ENCODE results near the gene MPP1.
A peak's percentile ranks its signal among the peaks of the same experiment; 100 is the strongest.

The MPP1 gene

DNA sequence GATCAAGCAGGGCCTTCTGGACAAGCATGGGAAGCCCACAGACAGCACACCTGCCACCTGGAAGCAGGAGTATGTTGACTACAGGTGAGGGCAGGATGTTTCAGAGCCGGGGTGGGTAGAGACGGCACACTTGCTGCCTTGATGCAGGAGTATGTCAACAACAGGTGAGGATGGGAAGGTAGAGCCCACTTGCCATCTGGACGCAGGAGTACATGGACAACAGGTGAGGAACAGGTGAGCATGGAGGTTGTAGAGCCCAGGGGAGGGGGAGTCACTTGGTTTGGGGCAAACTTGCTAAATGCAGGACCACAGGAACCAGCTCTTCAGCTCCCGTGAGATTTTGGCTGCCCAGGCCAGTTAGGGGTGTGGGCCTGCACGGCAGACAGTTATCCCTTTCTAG lies 30.7 kb downstream of the MPP1 start:
- no peak for DNase-seq

- peak; percentile 96 to 97 for DNase-seq
These were observed 42.6 kb downstream of the MPP1 start, which contains the start of gene DKC1 for GRCh38 chrX:154762537-154763296. Gene DKC1, plus strand, starts transcription at chrX:154762864. Its CDS starts 102 bp downstream, at chrX:154762966.

- no peak for DNase-seq
These were observed 43.2 kb downstream of the MPP1 start for GRCh38 chrX:154761977-154762536.

- DNase-seq = no peak
These were observed 46.6 kb downstream of the MPP1 start for GRCh38 chrX:154758696-154759095.

DNA sequence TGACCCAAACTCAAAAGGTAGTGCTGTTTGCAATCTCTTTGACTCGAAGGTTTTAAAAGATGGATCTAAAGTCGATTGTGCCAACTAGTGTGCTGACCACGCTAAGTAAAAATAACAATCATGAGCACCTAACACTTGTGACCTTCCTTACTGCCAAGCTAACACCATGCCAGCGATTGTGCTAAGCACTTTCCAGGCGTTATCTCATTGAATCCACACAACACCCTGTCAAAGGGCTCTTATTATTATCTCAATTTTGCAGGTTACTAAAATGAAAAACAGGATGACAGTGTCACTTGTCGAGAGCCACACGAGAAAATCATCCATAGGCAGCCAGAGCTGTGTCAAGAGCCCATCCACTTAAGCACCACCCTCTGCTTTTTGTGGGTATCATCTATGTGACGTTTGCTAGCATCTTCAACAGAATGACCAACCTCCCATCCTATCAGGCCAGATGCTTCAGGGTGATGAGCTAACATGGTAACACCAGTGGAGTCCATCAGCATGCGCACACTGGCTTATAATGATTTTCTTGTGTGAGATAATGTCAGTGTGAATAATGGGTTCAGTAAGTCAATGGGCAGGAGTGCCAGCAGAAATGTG lies 53.5 kb downstream of the MPP1 start:
- no peak for DNase-seq

DNA sequence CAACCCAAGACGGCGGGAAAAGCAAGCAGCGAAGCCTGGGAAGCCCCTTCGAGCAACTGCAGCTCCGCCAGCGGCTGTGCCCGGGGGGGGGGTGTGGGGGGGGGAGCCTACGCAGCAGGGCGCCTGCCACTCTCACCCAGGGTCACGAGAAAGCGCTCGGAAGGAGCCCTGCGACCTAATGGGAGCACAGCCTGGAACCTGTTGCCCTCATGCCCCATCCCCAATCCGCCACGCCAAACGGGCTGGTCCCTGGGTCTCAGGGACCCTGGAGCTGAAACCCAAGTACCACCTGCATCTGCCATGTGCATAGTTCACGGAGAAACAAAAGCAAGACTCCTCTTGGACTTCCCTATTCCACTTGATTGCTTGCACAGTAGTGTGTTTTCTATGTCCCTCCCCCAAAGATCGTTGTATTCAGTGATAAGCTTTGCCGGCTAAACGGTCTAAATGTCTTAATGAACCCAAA lies 54.0 kb downstream of the MPP1 start:
- peak; percentile 30 to 31 for DNase-seq

DNA sequence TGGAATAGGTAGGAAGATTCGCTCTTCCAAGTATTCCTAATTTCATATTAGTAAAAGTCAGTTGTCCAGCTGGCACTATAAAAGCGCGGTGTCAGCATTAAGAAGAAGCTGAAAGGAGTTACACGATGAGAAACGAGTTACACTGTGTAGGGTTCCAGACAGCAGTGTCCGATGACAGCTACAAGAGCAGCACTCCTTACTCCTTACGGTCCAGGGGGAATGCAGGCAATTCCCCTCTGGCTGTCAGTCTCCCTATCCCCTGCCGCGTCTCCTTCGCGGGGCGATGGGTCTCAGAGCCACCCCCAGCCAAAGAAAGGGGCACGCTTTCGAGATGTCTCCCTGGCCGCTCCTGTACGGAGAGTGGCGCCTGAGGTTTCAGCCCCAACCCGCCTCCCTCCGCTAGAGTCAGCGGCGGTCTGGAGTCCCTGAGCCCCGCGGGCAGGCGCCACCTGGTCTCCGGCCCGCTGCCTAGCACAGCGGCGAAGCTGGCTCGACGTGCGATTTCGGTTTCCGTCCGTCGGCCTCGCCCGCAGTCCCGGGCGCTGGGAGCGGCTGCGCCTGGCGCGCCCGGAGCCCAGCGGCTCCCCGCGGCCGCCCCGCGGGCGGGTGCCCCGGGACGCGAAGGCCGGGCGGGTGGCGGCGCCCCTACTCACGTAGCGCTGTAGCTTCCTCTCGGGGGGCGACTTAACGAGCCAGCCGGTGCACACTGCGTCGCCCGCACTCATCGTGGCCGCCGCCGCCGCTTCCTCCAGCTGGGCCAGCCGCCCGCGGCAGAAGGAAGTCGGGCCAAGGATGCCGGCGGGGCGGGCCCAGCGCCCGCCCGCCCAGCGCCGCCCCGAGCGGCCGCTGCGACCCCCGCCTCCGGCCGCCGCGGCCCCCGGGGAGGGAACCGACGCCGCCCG lies 54.7 kb downstream of the MPP1 start, which contains the start of gene GAB3:
GAB3 (minus strand) TSS at position 777 of the 902 bp plus-strand sequence; CDS start at position 725, 52 bp downstream.
- peak in 1 of 2 donors; percentile 51 for DNase-seq

- no peak for DNase-seq
These were observed 55.4 kb downstream of the MPP1 start for GRCh38 chrX:154749856-154750255.

- peak; percentile 68 to 80 for DNase-seq
These were observed 56.5 kb downstream of the MPP1 start for GRCh38 chrX:154748712-154749339.

DNA sequence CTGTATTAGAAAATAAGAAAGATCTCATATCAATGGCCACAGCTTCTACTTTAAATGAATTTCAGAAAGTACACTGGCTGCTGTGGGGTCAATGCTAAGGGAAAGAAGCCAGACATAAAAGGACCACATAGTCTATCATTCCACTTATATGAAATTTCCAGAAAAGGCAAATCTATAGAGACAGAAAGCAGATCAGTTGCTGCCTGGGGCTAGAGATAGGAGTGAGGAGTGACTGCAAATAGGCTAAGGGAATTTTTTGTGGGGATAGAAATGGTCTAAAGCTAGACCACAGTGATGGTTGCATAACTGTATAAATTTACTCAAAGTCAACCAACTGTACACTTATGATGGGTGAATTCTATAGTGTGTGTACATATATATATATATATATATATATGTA lies 62.7 kb downstream of the MPP1 start:
- no peak for DNase-seq

GRCh38 chrX:154739952-154740465 lies 65.3 kb downstream of the MPP1 start:
- DNase-seq = peak in 1 of 2 donors; percentile 45

DNA sequence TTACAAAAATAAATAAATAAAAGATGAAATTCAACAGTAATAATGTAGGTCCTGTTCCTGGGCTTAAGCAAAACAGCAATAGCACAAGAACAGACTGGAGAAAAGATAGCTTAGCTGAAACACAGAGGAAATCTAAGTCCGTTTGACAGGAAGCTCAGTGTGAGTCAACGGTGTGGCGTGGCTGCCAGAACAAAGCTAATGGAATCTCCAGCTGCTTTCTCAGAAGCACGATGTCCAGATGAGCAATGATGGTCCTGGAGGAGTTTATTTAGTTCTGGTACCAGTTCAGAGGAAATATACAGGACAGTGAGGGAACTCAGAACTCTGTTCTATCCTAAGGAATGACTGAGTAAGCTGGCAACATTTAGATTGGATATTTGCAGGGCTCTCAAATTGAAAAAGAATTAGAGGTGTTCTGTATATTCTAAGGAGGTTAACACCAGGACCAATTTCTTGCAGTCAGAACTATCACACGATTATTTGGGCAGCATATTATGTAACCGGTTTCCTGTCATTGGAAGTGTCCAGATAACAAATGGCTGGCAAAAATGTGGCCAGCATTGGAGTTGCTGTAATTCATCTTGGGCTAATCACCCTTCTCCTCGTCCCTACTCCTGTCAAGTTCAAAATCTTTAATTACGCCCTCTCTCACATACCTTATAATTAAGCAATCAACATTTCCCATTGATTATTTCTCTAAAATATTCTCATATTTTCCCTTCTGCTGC lies 67.1 kb downstream of the MPP1 start:
- peak in 1 of 2 donors; percentile 46 for DNase-seq

GRCh38 chrX:154737136-154737535 lies 68.1 kb downstream of the MPP1 start:
- no peak for DNase-seq

GRCh38 chrX:154735695-154736393 lies 69.4 kb downstream of the MPP1 start:
- DNase-seq = no peak

DNA sequence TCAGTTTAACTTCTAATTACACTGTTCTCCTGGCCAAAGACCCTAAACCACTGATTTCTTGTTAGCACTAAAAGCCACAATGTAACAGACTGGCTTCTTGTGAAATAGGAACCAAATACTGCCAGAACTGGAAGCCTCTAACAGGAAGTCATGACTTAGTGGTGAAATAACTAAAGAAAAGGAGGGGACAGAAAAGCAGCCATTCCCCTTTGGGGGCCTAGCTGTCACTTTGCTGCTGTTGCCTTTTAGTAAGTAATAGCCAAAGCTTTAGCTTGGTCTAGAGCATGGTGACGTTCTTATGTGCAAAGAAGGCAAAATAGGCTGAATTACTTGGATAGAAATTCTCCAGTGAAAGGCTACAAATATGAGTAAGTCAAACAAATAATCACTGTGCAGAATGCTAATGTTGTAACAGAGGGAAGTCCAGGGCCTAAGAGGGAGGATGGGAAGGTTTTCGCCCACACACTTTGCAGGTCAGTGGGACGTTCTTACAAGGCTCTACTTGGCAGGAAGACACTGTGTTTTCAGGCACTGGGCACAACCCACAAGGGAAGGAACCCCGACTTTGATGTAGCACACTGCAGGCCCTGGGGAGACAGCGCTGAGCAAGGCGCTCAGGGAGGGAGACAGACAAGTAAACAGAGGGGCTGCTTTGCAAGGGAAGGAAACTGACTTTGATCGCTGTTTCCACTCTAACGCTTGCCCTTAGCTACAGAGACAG lies 71.1 kb downstream of the MPP1 start:
- DNase-seq = peak; percentile 75 to 86

DNA sequence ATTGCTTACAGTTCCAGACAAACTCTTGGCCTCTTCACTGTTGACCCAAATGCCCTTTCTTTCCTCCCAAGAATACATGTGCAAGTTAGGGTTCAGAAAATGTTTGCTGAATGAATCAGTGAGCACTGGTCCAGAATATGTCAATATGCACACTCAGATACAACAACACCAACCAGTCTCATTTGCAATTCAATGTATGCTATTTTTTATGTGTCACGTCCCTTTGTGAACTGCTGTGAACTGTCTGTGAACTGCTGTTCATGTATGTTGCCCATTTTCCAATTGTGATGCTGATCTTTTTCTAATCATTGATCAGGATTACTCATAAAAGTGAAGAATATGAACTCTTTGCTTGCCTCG lies 72.2 kb downstream of the MPP1 start:
- no peak for DNase-seq

DNA sequence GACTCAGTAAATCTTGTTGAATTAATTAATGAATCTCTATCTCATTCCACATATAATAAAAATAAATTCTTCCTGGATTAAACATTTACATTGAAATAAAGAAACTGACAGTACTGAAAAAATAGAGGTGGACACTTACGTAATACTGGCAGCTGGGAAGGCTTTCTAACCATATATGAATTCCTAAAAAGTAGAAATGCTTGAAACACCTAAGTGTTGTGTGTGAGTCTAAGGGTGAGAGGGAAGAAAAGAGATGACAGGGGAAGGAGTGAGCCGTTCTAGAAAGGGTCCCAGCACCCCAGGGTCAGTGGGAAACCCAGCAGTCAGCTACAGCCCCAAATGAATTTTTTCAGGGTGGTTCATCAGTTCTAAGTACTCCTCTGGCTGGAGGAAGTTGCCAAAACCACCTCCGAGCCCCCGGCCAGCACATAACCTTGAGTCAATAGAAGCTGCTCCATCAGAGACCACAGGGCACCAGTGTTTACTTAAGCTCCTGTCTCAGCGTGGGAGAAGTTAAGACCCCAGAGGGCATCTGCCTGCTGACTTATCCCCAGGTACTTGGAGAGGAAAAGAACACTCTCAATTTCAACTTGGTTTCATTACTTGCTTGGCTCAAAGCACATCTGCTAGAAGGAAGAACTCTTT lies 72.7 kb downstream of the MPP1 start:
- DNase-seq = no peak

- DNase-seq = peak; percentile 75 to 85
These were observed 73.4 kb downstream of the MPP1 start for GRCh38 chrX:154731881-154732280.

- DNase-seq = no peak
These were observed 74.1 kb downstream of the MPP1 start for GRCh38 chrX:154731184-154731583.

Measured in inflammatory macrophage (primary cell).